Activated naive CD8-positive, alpha-beta T cell treated with anti-CD3 and anti-CD28 coated beads for 36 hours (primary cell): ENCODE measurements around the gene CERS4. TPM values are rescaled to one million over a fixed set of nuclear protein-coding genes. Genes with fewer than 3 reads are reported as not detected.
"Not testable (repeated sequence)": the region's sequence is repeated elsewhere in the genome, so short reads cannot be mapped to it uniquely, and the experiment has no call there.

ENCODE experiments used
- DNase-seq: peaks from one replicate; pipeline ENCODE4 v3.0.0; 2021
- H3K27ac Mint-ChIP-seq: one replicate; pipeline ENCODE4 v1.8.0; 2022; ENCODE audit warnings: mild to moderate bottlenecking, moderate library complexity, mixed read lengths
- H3K27me3 Mint-ChIP-seq: one replicate; pipeline ENCODE4 v1.8.0; 2022; ENCODE audit warnings: mild to moderate bottlenecking, mixed read lengths
- H3K36me3 Mint-ChIP-seq: one replicate; pipeline ENCODE4 v1.8.0; 2021; ENCODE audit warnings: mild to moderate bottlenecking, mixed read lengths
- H3K4me1 Mint-ChIP-seq: one replicate; pipeline ENCODE4 v1.8.0; 2021; ENCODE audit warnings: mixed read lengths
- H3K4me3 Mint-ChIP-seq: one replicate; pipeline ENCODE4 v1.8.0; 2022; ENCODE audit warnings: mild to moderate bottlenecking, moderate library complexity, mixed read lengths
- H3K9me3 Mint-ChIP-seq: one replicate; pipeline ENCODE4 v1.8.0; 2022; ENCODE audit warnings: mixed read lengths
- total RNA-seq, 2 experiments: library from RNA; stranded (reverse); gene quantifications; one replicate each; pipeline ENCODE4 v1.2.3, GENCODE V29; 2021

The CERS4 gene
- total RNA-seq: 10 to 100 TPM; 12.8 to 13.2 TPM

- H3K4me3 Mint-ChIP-seq: peak within 1 kb of the TSS; percentile 92
- H3K36me3 Mint-ChIP-seq: peaks cover 5% of the 10 kb centered on the region
- no peaks in the 10 kb centered on the region for H3K9me3 Mint-ChIP-seq
- peak; percentile 79 for DNase-seq
- H3K27me3 Mint-ChIP-seq: no peaks in the 10 kb centered on the region
- peaks cover 24% of the 10 kb centered on the region for H3K4me1 Mint-ChIP-seq
- peak within 1 kb of the TSS; percentile 86 for H3K27ac Mint-ChIP-seq
Observed at GRCh38 chr19:8208922-8209461, at the start of gene CERS4. TSS of gene CERS4 (plus strand) at chr19:8209370. CDS start at chr19:8251077, 41,707 bp downstream.

- Mint-ChIP-seq H3K9me3 (no peaks in the 10 kb centered on the region), H3K4me3 (no peak overlapping the region)
- DNase-seq: peak; percentile 23
Observed at GRCh38 chr19:8161135-8161646, 48.0 kb upstream of the CERS4 start.

GRCh38 chr19:8163759-8164158 is 45.4 kb upstream of the CERS4 start:
- Mint-ChIP-seq H3K9me3 (no peaks in the 10 kb centered on the region), H3K36me3 (no peaks in the 10 kb centered on the region), H3K27ac (no peak overlapping the region), H3K27me3 (no peaks in the 10 kb centered on the region), H3K4me3 (no peak overlapping the region), H3K4me1 (peaks cover 3% of the 10 kb centered on the region)
- no peak for DNase-seq

More at GRCh38 chr19:8161135-8161646, 48.0 kb upstream of the CERS4 start:
- Mint-ChIP-seq H3K27ac (no peak overlapping the region), H3K27me3 (peaks cover 6% of the 10 kb centered on the region), H3K36me3 (no peaks in the 10 kb centered on the region), H3K4me1 (peaks cover 3% of the 10 kb centered on the region)

- Mint-ChIP-seq H3K9me3 (no peaks in the 10 kb centered on the region), H3K27ac (no peak overlapping the region), H3K4me3 (no peak overlapping the region), H3K4me1 (no peaks in the 10 kb centered on the region), H3K36me3 (no peaks in the 10 kb centered on the region), H3K27me3 (no peaks in the 10 kb centered on the region)
- no peak for DNase-seq
Observed at GRCh38 chr19:8167985-8168384, 41.2 kb upstream of the CERS4 start.

- H3K36me3 Mint-ChIP-seq: no peaks in the 10 kb centered on the region
- H3K27ac Mint-ChIP-seq: no peak overlapping the region
- no peaks in the 10 kb centered on the region for H3K4me1 Mint-ChIP-seq
- H3K9me3 Mint-ChIP-seq: no peaks in the 10 kb centered on the region
- no peaks in the 10 kb centered on the region for H3K27me3 Mint-ChIP-seq
- no peak overlapping the region for H3K4me3 Mint-ChIP-seq
- DNase-seq: no peak
Observed at GRCh38 chr19:8168537-8168936, 40.6 kb upstream of the CERS4 start.

GRCh38 chr19:8174706-8175105 is 34.5 kb upstream of the CERS4 start:
- Mint-ChIP-seq H3K36me3 (no peaks in the 10 kb centered on the region), H3K4me3 (no peak overlapping the region), H3K27me3 (no peaks in the 10 kb centered on the region), H3K9me3 (no peaks in the 10 kb centered on the region), H3K4me1 (no peaks in the 10 kb centered on the region), H3K27ac (no peak overlapping the region)
- DNase-seq: no peak

GRCh38 chr19:8180018-8180417 is 29.2 kb upstream of the CERS4 start:
- no peak overlapping the region for H3K27ac Mint-ChIP-seq
- DNase-seq: no peak
- H3K36me3 Mint-ChIP-seq: no peaks in the 10 kb centered on the region
- no peaks in the 10 kb centered on the region for H3K27me3 Mint-ChIP-seq
- H3K4me3 Mint-ChIP-seq: no peak overlapping the region
- H3K9me3 Mint-ChIP-seq: no peaks in the 10 kb centered on the region
- peaks cover 7% of the 10 kb centered on the region for H3K4me1 Mint-ChIP-seq

GRCh38 chr19:8184274-8184673 is 24.9 kb upstream of the CERS4 start:
- no peaks in the 10 kb centered on the region for H3K36me3 Mint-ChIP-seq
- DNase-seq: no peak
- peaks cover 7% of the 10 kb centered on the region for H3K4me1 Mint-ChIP-seq
- no peak overlapping the region for H3K4me3 Mint-ChIP-seq
- no peak overlapping the region for H3K27ac Mint-ChIP-seq
- H3K9me3 Mint-ChIP-seq: no peaks in the 10 kb centered on the region
- H3K27me3 Mint-ChIP-seq: no peaks in the 10 kb centered on the region

GRCh38 chr19:8185343-8186068 is 23.7 kb upstream of the CERS4 start:
- no peak overlapping the region for H3K27ac Mint-ChIP-seq
- DNase-seq: no peak
- no peaks in the 10 kb centered on the region for H3K27me3 Mint-ChIP-seq
- peaks cover 7% of the 10 kb centered on the region for H3K4me1 Mint-ChIP-seq
- no peaks in the 10 kb centered on the region for H3K36me3 Mint-ChIP-seq
- H3K9me3 Mint-ChIP-seq: no peaks in the 10 kb centered on the region
- H3K4me3 Mint-ChIP-seq: no peak overlapping the region

- no peaks in the 10 kb centered on the region for H3K27me3 Mint-ChIP-seq
- H3K27ac Mint-ChIP-seq: peak overlapping the region; percentile 31
- no peak overlapping the region for H3K4me3 Mint-ChIP-seq
- DNase-seq: no peak
- H3K9me3 Mint-ChIP-seq: no peaks in the 10 kb centered on the region
- H3K4me1 Mint-ChIP-seq: peaks cover 39% of the 10 kb centered on the region
- H3K36me3 Mint-ChIP-seq: no peaks in the 10 kb centered on the region
Observed at GRCh38 chr19:8192221-8192820, 16.8 kb upstream of the CERS4 start.

GRCh38 chr19:8194528-8195267 is 14.5 kb upstream of the CERS4 start:
- H3K4me3 Mint-ChIP-seq: no peak overlapping the region
- H3K4me1 Mint-ChIP-seq: peaks cover 39% of the 10 kb centered on the region
- peak overlapping the region; percentile 89 for H3K27ac Mint-ChIP-seq
- peak; percentile 39 for DNase-seq
- no peaks in the 10 kb centered on the region for H3K9me3 Mint-ChIP-seq
- no peaks in the 10 kb centered on the region for H3K36me3 Mint-ChIP-seq
- no peaks in the 10 kb centered on the region for H3K27me3 Mint-ChIP-seq

GRCh38 chr19:8196271-8196927 is 12.8 kb upstream of the CERS4 start:
- H3K4me3 Mint-ChIP-seq: no peak overlapping the region
- H3K9me3 Mint-ChIP-seq: no peaks in the 10 kb centered on the region
- H3K36me3 Mint-ChIP-seq: no peaks in the 10 kb centered on the region
- H3K27me3 Mint-ChIP-seq: no peaks in the 10 kb centered on the region
- H3K4me1 Mint-ChIP-seq: peaks cover 39% of the 10 kb centered on the region
- no peak for DNase-seq
- H3K27ac Mint-ChIP-seq: peak overlapping the region; percentile 61

GRCh38 chr19:8203288-8204120 is 5.7 kb upstream of the CERS4 start:
- H3K27ac Mint-ChIP-seq: not testable (repeated sequence)

GRCh38 chr19:8204961-8205360 is 4.2 kb upstream of the CERS4 start:
- DNase-seq: no peak
- H3K27ac Mint-ChIP-seq: no peak overlapping the region
- H3K4me1 Mint-ChIP-seq: peaks cover 8% of the 10 kb centered on the region
- H3K36me3 Mint-ChIP-seq: peaks cover 3% of the 10 kb centered on the region
- H3K27me3 Mint-ChIP-seq: no peaks in the 10 kb centered on the region
- H3K4me3 Mint-ChIP-seq: no peak overlapping the region
- H3K9me3 Mint-ChIP-seq: no peaks in the 10 kb centered on the region

More at GRCh38 chr19:8203288-8204120, 5.7 kb upstream of the CERS4 start:
- not testable (repeated sequence) for H3K9me3 Mint-ChIP-seq, H3K4me1 Mint-ChIP-seq, H3K36me3 Mint-ChIP-seq, H3K27me3 Mint-ChIP-seq, DNase-seq, H3K4me3 Mint-ChIP-seq
